ENCODE data around the gene DMPK.
"Not testable (repeated sequence)": the region's sequence is repeated elsewhere in the genome, so short reads cannot be mapped to it uniquely, and the experiment has no call there.

DNA sequence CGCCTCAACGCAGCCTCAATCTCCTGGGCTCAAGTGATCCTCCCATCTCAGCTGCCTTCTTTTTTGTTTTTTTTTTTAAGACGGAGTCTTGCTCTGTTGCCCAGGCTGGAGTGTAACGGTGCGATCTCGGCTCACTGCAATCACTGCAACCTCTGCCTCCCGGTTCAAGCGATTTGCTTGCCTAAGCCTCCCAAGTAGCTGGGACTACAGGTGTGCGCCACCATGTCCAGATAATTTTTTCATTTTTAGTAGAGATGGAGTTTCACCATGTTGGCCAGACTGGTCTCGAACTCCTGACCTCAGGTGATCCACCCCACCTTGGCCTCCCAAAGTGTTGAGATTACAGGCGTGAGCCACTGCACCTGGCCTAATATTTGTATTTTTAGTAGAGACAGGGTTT, 62.2 kb downstream of the DMPK start:
- not testable (repeated sequence) for TF ChIP-seq CTCF (conservative IDR thresholded peaks at IDR 0.05; ENCODE audit: low read length); EZH2phosphoT487 (IDR thresholded peaks at IDR 0.05; ENCODE audit: borderline replicate concordance, low read depth, low read length)
